GM12875 (cell line): Measurements from ENCODE around the gene TRAPPC2L.

ENCODE experiments used
- H3K4me3 ChIP-seq: one replicate; pipeline ENCODE4 v1.5.1; 2011; ENCODE audit warnings: low read depth, low read length, control low read depth
- TF ChIP-seq, protein P1 (sequence below): IDR thresholded peaks from 2 replicates; pipeline ENCODE4 v1.5.1; 2011; ENCODE audit warnings: low read depth, mild to moderate bottlenecking, control low read depth, inconsistent platforms, low read length, moderate library complexity, borderline replicate concordance; ENCODE audit not compliant: insufficient read depth

Gene TRAPPC2L

DNA sequence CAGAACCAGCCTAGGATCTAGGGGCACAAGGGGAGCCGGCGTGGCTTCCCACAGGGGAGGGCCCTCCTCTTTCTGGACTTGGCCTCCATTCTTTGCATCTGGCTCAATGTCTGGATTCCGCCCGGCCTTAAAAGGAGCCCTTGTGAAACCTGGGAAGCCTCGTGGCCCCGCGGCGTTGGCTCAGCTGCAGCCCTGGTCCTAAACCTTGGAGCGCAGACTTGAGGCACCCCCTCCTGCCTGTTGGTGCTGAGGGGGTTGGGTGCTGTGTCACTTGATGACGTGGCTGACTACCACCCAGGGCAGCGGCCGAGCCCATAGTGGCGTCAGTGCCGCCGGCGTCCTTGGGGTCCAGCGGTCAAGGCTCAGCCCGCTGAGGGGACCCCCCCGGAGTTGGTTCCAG lies 4.4 kb downstream of the TRAPPC2L start:
- TF ChIP-seq, protein P1, sequence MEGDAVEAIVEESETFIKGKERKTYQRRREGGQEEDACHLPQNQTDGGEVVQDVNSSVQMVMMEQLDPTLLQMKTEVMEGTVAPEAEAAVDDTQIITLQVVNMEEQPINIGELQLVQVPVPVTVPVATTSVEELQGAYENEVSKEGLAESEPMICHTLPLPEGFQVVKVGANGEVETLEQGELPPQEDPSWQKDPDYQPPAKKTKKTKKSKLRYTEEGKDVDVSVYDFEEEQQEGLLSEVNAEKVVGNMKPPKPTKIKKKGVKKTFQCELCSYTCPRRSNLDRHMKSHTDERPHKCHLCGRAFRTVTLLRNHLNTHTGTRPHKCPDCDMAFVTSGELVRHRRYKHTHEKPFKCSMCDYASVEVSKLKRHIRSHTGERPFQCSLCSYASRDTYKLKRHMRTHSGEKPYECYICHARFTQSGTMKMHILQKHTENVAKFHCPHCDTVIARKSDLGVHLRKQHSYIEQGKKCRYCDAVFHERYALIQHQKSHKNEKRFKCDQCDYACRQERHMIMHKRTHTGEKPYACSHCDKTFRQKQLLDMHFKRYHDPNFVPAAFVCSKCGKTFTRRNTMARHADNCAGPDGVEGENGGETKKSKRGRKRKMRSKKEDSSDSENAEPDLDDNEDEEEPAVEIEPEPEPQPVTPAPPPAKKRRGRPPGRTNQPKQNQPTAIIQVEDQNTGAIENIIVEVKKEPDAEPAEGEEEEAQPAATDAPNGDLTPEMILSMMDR, result no peak
- no peak overlapping the region for H3K4me3 ChIP-seq

DNA sequence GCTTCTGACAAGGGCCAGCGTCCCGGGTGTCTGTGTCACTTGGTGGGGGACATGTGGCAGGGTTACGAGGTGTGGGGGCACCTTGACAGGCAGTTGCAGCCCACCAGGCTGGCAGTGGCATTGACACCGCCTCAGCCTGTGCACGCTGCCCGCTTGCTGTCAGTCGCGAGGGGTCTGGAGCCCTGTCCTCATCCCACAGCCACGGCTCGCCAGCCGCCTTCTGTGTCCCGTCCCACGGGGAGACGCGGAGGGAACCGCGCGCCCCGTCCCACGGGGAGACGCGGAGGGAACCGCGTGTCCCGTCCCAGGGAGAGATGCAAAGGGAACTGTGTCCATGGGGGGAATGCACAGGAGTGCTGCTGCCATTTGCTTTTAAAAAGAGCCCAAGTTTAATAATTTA lies 6.0 kb downstream of the TRAPPC2L start:
- H3K4me3 ChIP-seq, result no peak overlapping the region
- TF ChIP-seq, protein P1, result no peak

DNA sequence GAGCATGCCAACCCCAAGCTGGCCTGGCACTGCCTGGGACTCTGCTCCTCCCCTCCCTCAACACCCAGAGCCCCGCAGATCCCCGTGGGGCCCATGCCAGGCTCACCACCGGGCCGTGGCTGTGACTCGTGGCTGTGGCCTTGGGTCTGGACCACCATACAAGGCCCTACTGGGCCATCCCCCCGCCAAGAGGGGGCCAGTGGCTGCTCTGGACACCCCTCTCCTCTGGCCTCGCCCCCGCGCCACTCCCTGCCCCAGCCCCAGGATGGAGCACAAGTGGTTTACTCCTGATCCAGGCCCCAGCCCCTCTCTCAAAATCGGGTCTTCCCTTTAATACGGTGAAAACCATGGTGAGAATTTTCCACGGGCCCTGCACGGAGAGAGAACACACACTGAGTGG lies 6.5 kb downstream of the TRAPPC2L start:
- TF ChIP-seq, protein P1, result no peak
- H3K4me3 ChIP-seq, result no peak overlapping the region

DNA sequence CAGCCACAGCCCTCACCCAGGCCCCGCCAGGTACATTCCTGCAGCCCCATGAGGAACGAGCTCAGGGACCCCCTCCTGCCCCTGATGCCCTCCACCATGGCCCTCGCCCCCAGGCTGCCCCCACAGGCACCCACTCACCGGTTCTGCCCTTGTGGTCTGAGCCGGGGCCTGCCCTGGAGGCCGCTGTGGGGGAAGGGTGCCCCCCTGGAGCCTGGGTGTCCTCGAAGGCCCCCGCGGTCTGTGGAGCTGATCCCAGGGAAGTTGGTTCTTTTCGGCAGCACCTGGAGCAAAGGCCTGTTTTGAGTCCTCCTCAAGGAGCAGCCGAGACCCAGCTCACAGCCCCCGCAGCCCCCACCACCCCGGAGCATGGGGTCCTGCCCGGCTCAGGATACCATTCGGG lies 7.2 kb downstream of the TRAPPC2L start:
- TF ChIP-seq, protein P1, result no peak
- H3K4me3 ChIP-seq, result no peak overlapping the region

DNA sequence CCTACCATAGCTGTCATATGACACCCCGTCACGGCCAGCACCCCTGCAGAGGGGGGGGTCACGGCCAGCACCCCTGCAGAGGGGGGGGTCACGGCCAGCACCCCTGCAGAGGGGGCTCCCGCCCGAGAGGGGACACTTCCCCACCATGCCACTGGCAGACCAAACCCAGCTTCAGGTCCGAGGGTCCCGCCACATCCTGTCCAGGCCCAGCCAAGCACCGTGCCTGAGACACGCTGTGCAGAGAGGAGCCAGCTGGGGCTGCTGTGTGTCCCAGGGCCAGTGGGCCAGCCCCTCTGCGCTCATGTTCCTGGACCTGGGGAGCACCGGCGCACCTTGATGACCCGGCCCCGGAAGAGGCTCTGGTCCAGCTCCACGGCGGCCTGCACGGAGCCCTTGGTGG lies 7.6 kb downstream of the TRAPPC2L start:
- no peak overlapping the region for H3K4me3 ChIP-seq
- TF ChIP-seq, protein P1, result no peak

DNA sequence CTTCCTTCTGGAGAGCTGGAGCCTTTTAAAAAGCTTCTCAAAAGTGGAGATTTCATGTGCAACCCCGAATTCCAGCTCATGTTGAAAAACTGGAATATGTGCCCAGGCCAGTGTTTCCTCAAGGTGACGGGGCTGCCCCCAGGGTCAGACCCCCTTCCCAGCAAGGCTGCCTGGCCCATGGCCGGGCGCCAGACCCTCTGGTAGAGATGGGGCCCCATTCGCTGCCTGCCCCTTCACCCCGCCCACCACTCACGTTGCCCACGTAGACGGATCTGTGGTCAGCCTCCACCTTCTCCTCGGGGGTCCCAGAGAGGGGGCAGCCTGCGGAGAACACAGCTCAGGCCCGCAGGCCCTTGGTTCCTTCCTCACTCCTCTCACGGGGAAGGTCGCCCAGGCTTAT lies 8.4 kb downstream of the TRAPPC2L start:
- no peak overlapping the region for H3K4me3 ChIP-seq
- TF ChIP-seq, protein P1, result no peak

DNA sequence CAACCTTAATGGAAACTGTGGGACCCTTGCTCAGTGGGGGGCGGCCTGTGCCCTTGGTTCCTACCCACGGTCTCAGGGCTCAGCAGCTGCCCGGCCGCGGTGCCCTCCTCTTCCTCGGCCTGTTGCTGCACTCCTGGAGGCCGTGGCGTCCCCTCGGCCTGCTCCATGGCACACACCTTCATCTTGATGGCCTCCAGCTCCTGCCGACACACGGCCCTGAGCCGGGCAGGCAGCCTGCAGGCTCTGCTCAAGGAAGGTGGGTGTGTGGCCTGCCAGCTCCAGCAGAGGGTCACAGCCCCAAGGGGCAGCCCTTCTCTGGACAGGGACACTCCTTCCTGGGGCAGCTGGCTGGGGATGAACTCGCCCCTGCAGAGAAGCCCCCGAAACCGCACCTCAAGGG lies 8.8 kb downstream of the TRAPPC2L start:
- TF ChIP-seq, protein P1, result no peak
- H3K4me3 ChIP-seq, result no peak overlapping the region
